RWPE1 (cell line): ENCODE measurements around the gene RASSF9.
A peak's percentile ranks its signal among the peaks of the same experiment; 100 is the strongest.

Experiments used
- CTCF ChIA-PET: fragments of 350-600 bp; sonication (Branson Sonifier 250); formaldehyde crosslinking; extraction: SDS; loops from one replicate; lab custom pipeline; 2021; lab: Yijun Ruan, JAX
- POLR2A ChIA-PET: fragments of 400-600 bp; formaldehyde crosslinking; extraction: SDS; loops from one replicate; lab custom pipeline; 2020; ENCODE audit warnings: antibody characterized with exemption; ENCODE audit not compliant: low non-redundant PET; lab: Yijun Ruan, JAX
- DNase-seq: peaks from one replicate; pipeline ENCODE4 v3.0.0; 2012; ENCODE audit warnings: low spot score
- H3K27ac ChIP-seq: fragments of 450-650 bp; 2 replicates; pipeline ENCODE4 v1.5.1; 2017
- TF ChIP-seq, protein P1 (sequence below): fragments of 450-650 bp; conservative IDR thresholded peaks from 2 replicates; pipeline ENCODE4 v1.5.1; 2017; ENCODE audit warnings: low read depth, mild to moderate bottlenecking

The RASSF9 gene

GRCh38 chr12:85803231-85803630, 33.0 kb downstream of the RASSF9 start:
- ChIA-PET POLR2A (no interaction called here), CTCF (no interaction called here)
- no peak for DNase-seq
- TF ChIP-seq, protein P1, sequence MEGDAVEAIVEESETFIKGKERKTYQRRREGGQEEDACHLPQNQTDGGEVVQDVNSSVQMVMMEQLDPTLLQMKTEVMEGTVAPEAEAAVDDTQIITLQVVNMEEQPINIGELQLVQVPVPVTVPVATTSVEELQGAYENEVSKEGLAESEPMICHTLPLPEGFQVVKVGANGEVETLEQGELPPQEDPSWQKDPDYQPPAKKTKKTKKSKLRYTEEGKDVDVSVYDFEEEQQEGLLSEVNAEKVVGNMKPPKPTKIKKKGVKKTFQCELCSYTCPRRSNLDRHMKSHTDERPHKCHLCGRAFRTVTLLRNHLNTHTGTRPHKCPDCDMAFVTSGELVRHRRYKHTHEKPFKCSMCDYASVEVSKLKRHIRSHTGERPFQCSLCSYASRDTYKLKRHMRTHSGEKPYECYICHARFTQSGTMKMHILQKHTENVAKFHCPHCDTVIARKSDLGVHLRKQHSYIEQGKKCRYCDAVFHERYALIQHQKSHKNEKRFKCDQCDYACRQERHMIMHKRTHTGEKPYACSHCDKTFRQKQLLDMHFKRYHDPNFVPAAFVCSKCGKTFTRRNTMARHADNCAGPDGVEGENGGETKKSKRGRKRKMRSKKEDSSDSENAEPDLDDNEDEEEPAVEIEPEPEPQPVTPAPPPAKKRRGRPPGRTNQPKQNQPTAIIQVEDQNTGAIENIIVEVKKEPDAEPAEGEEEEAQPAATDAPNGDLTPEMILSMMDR: no peak
- no peak overlapping the region for H3K27ac ChIP-seq

- CTCF ChIA-PET: no interaction called here
- TF ChIP-seq, protein P1: no peak
Measured at GRCh38 chr12:85798122-85798521, 38.1 kb downstream of the RASSF9 start.

GRCh38 chr12:85796001-85796400, 40.2 kb downstream of the RASSF9 start:
- no peak overlapping the region for H3K27ac ChIP-seq
- TF ChIP-seq, protein P1: no peak
- DNase-seq: no peak
- ChIA-PET CTCF (no interaction called here), POLR2A (no interaction called here)

More at GRCh38 chr12:85798122-85798521, 38.1 kb downstream of the RASSF9 start:
- no peak for DNase-seq
- no peak overlapping the region for H3K27ac ChIP-seq
- POLR2A ChIA-PET: no interaction called here

- TF ChIP-seq, protein P1: no peak
- H3K27ac ChIP-seq: no peak overlapping the region
- ChIA-PET POLR2A (no interaction called here), CTCF (no interaction called here)
- no peak for DNase-seq
Measured at GRCh38 chr12:85794531-85794930, 41.7 kb downstream of the RASSF9 start.

- TF ChIP-seq, protein P1: no peak
- H3K27ac ChIP-seq: no peak overlapping the region
- peak; percentile 34 for DNase-seq
- ChIA-PET POLR2A (interaction anchor here (0.5 kb wide), 1 partner anchor 513 kb away, joined by 3 read pairs; no protein-coding TSS in a partner anchor), CTCF (interaction anchor here (0.6 kb wide), 1 partner anchor 13 kb away, joined by 3 read pairs; no protein-coding TSS in a partner anchor)
Measured at GRCh38 chr12:85784096-85784720, 52.0 kb downstream of the RASSF9 start.

GRCh38 chr12:85782711-85783110, 53.5 kb downstream of the RASSF9 start:
- no peak for DNase-seq
- ChIA-PET POLR2A (no interaction called here), CTCF (no interaction called here)
- no peak overlapping the region for H3K27ac ChIP-seq
- TF ChIP-seq, protein P1: no peak
